Peyer's patch (tissue), 4 donors: ENCODE measurements around the gene GOLIM4.

Experiments
- CTCF ChIP-seq, 6 experiments: fragments of 450-650 bp in 4 of 6; fragments of 200-600 bp in 2 of 6; sonication (generic) in 1 of 6; IDR thresholded peaks; one replicate each; pipeline ENCODE4 v1.5.1; 2017 to 2019; ENCODE audit warnings: antibody characterized with exemption in 6 of 6, mild to moderate bottlenecking in 3 of 6, moderate library complexity in 1 of 6
- POLR2A ChIP-seq, 2 donors: fragments of 450-650 bp; IDR thresholded peaks; one replicate each; pipeline ENCODE4 v1.5.1; 2017; ENCODE audit warnings: antibody characterized with exemption in 2 of 2, mild to moderate bottlenecking in 2 of 2, moderate library complexity in 2 of 2

GRCh38 chr3:167978486-167978885, 117.2 kb downstream of the GOLIM4 start:
- TF ChIP-seq CTCF (IDR thresholded peaks at IDR 0.05) (no peak), POLR2A (IDR thresholded peaks at IDR 0.05) (no peak)
